Measurements from ENCODE around the gene MLF2. TPM values are rescaled to one million over a fixed set of nuclear protein-coding genes. Genes with fewer than 3 reads are reported as not detected.

Gene MLF2
- total RNA-seq, 1 experiment from 2014 or later: 175 TPM

- in situ Hi-C loops (cut with HindIII; ENCODE audit: low pct_unique_long_range_greater_than_20kb, low sequenced_read_pairs) (no loop called here), intact Hi-C loops (cut with micrococcal nuclease; ENCODE audit: unreplicated experiment) (loop anchor here (2.0 kb wide), 1 partner anchor 82 kb away; no protein-coding TSS in a partner anchor)
- DNase-seq (ENCODE audit: low read depth, low spot score) (no peak), ATAC-seq (no peak)
- no peak overlapping the region for H3K4me3 ChIP-seq (ENCODE audit: low read depth in 2 of 2, low read length in 2 of 2)
- no peaks in the 10 kb centered on the region for H3K9me3 ChIP-seq (ENCODE audit: control insufficient read depth, insufficient read depth, low read depth, low read length)
- no peaks in the 10 kb centered on the region for H3K4me1 ChIP-seq (ENCODE audit: control insufficient read depth, insufficient read depth, low read length)
- no peak overlapping the region for H3K27ac ChIP-seq (ENCODE audit: low read length)
- ChIA-PET POLR2A (no interaction called here), CTCF (interaction anchor here (0.6 kb wide), 1 partner anchor 159 kb away, joined by 3 read pairs; no protein-coding TSS in a partner anchor)
- no peaks in the 10 kb centered on the region for H3K36me3 ChIP-seq (ENCODE audit: control insufficient read depth, insufficient read depth, low read length)
- no peak for TF ChIP-seq POLR2AphosphoS5 (IDR thresholded peaks at IDR 0.05; ENCODE audit: low read depth, low read length)
- no peak for TF ChIP-seq REST (IDR thresholded peaks at IDR 0.05; ENCODE audit: insufficient read depth in 1 of 2, low read depth in 2 of 2, low read length in 1 of 2)
- TF ChIP-seq CTCF (IDR thresholded peaks at IDR 0.05): no peak
- no peak for TF ChIP-seq SIN3A (IDR thresholded peaks at IDR 0.05; ENCODE audit: borderline replicate concordance, insufficient read depth, low read depth, low read length)
- TF ChIP-seq TCF7L2 (IDR thresholded peaks at IDR 0.05; ENCODE audit: low read depth, low read length): no peak
- no TSS peak for BruUV-seq (replicated peaks)
- peaks cover 11% of the 10 kb centered on the region for H3K27me3 ChIP-seq (ENCODE audit: control insufficient read depth, insufficient read depth, low read length)
Measured at GRCh38 chr12:6698352-6699046, 54.4 kb downstream of the MLF2 start.

Other genes starting within 250 kb of the MLF2 start
- 2,912 TPM for gene GAPDH, start 218.6 kb downstream of the MLF2 start, total RNA-seq (2021; ENCODE audit: unreplicated experiment)
- 0.36 TPM for gene IFFO1, start 197.1 kb downstream of the MLF2 start, total RNA-seq (2021; ENCODE audit: unreplicated experiment)
- 90.3 TPM for gene NOP2, start 184.8 kb downstream of the MLF2 start, total RNA-seq (2021; ENCODE audit: unreplicated experiment)
- 123 TPM for gene CHD4, start 145.8 kb downstream of the MLF2 start, total RNA-seq (2021; ENCODE audit: unreplicated experiment)
- not detected for gene LPAR5, start 117.2 kb downstream of the MLF2 start, total RNA-seq (2021; ENCODE audit: unreplicated experiment)
- 0.54 TPM for gene ACRBP, start 105.7 kb downstream of the MLF2 start, total RNA-seq (2021; ENCODE audit: unreplicated experiment)
- gene ING4, start 90.0 kb downstream of the MLF2 start, total RNA-seq (2021; ENCODE audit: unreplicated experiment): 11.4 TPM
- gene ZNF384, start 63.8 kb downstream of the MLF2 start, total RNA-seq (2021; ENCODE audit: unreplicated experiment): 54.3 TPM
- 0.13 TPM for gene PIANP, start 52.3 kb downstream of the MLF2 start, total RNA-seq (2021; ENCODE audit: unreplicated experiment)
- 37.5 TPM for gene COPS7A, start 29.1 kb downstream of the MLF2 start, total RNA-seq (2021; ENCODE audit: unreplicated experiment)
- gene PTMS, start 13.2 kb upstream of the MLF2 start, total RNA-seq (2021; ENCODE audit: unreplicated experiment): 395 TPM
- gene LAG3, start 19.4 kb upstream of the MLF2 start, total RNA-seq (2021; ENCODE audit: unreplicated experiment): 2.7 TPM
- gene CD4, start 36.4 kb upstream of the MLF2 start, total RNA-seq (2021; ENCODE audit: unreplicated experiment): 0.23 TPM
- 1.3 TPM for gene GPR162, start 68.7 kb upstream of the MLF2 start, total RNA-seq (2021; ENCODE audit: unreplicated experiment)
- 11.0 TPM for gene P3H3, start 75.3 kb upstream of the MLF2 start, total RNA-seq (2021; ENCODE audit: unreplicated experiment)
- 0.21 TPM for gene GNB3, start 87.8 kb upstream of the MLF2 start, total RNA-seq (2021; ENCODE audit: unreplicated experiment)
- gene CDCA3, start 98.1 kb upstream of the MLF2 start, total RNA-seq (2021; ENCODE audit: unreplicated experiment): 59.0 TPM
- gene USP5, start 99.0 kb upstream of the MLF2 start, total RNA-seq (2021; ENCODE audit: unreplicated experiment): 104 TPM
- 693 TPM for gene TPI1, start 114.4 kb upstream of the MLF2 start, total RNA-seq (2021; ENCODE audit: unreplicated experiment)
- 11.6 TPM for gene SPSB2, start 120.2 kb upstream of the MLF2 start, total RNA-seq (2021; ENCODE audit: unreplicated experiment)
- gene LRRC23, start 151.7 kb upstream of the MLF2 start, total RNA-seq (2021; ENCODE audit: unreplicated experiment): 6.5 TPM
- 33.5 TPM for gene ENO2, start 161.4 kb upstream of the MLF2 start, total RNA-seq (2021; ENCODE audit: unreplicated experiment)
- 82.3 TPM for gene ATN1, start 174.8 kb upstream of the MLF2 start, total RNA-seq (2021; ENCODE audit: unreplicated experiment)
- not detected for gene RNU7-1, start 190.7 kb upstream of the MLF2 start, total RNA-seq (2021; ENCODE audit: unreplicated experiment)
- 126 TPM for gene C12orf57, start 190.9 kb upstream of the MLF2 start, total RNA-seq (2021; ENCODE audit: unreplicated experiment)
- gene PTPN6, start 198.2 kb upstream of the MLF2 start, total RNA-seq (2021; ENCODE audit: unreplicated experiment): 13.7 TPM
- 138 TPM for gene PHB2, start 217.5 kb upstream of the MLF2 start, total RNA-seq (2021; ENCODE audit: unreplicated experiment)
- gene EMG1, start 217.8 kb upstream of the MLF2 start, total RNA-seq (2021; ENCODE audit: unreplicated experiment): 54.9 TPM